Osteoblast (primary cell): Measurements from ENCODE around the gene MLXIP. TPM values are rescaled to one million over a fixed set of nuclear protein-coding genes. Genes with fewer than 3 reads are reported as not detected.

ENCODE experiments used
- DNase-seq: peaks from one replicate; pipeline ENCODE4 v3.0.0; 2011; ENCODE audit warnings: low spot score, mixed read lengths; ENCODE audit not compliant: insufficient read length; ENCODE audit errors: missing footprints
- H2AFZ ChIP-seq: 2 replicates; pipeline ENCODE4 v1.6.0; 2011; ENCODE audit warnings: mild to moderate bottlenecking, low read length
- H3K27ac ChIP-seq: 2 replicates; pipeline ENCODE4 v1.5.1; 2011; ENCODE audit warnings: mild to moderate bottlenecking, low read depth, low read length, moderate library complexity
- H3K27me3 ChIP-seq: 2 replicates; pipeline ENCODE4 v1.6.0; 2012; ENCODE audit warnings: mild to moderate bottlenecking, control low read depth, inconsistent platforms, low read length, moderate library complexity; ENCODE audit not compliant: insufficient read depth
- H3K36me3 ChIP-seq: 2 replicates; pipeline ENCODE4 v1.5.1; 2011; ENCODE audit warnings: mild to moderate bottlenecking, low read length, control low read depth, moderate library complexity; ENCODE audit not compliant: insufficient read depth
- H3K4me1 ChIP-seq: 2 replicates; pipeline ENCODE4 v1.5.1; 2011; ENCODE audit warnings: mild to moderate bottlenecking, low read length, control low read depth, moderate library complexity; ENCODE audit not compliant: insufficient read depth
- H3K4me2 ChIP-seq: 2 replicates; pipeline ENCODE4 v1.6.0; 2011; ENCODE audit warnings: mild to moderate bottlenecking, low read length; ENCODE audit not compliant: insufficient read depth
- H3K4me3 ChIP-seq: fragments of 200-600 bp; sonication (generic); 3 replicates; pipeline ENCODE4 v1.5.1; 2012; ENCODE audit warnings: mild to moderate bottlenecking, low read length, inconsistent platforms; ENCODE audit not compliant: insufficient read depth
- H3K79me2 ChIP-seq: 2 replicates; pipeline ENCODE4 v1.6.0; 2012; ENCODE audit warnings: mild to moderate bottlenecking, low read length, control low read depth, inconsistent platforms; ENCODE audit not compliant: insufficient read depth
- H3K9me3 ChIP-seq: 2 replicates; pipeline ENCODE4 v1.5.1; 2011; ENCODE audit warnings: low read depth, low read length, control low read depth
- H4K20me1 ChIP-seq: 2 replicates; pipeline ENCODE4 v1.6.0; 2012; ENCODE audit warnings: mild to moderate bottlenecking, low read length, control low read depth; ENCODE audit not compliant: insufficient read depth
- CTCF ChIP-seq: IDR thresholded peaks from 2 replicates; pipeline ENCODE4 v1.5.1; 2011; ENCODE audit warnings: mild to moderate bottlenecking, low read depth, low read length, moderate library complexity; ENCODE audit errors: extremely low read depth
- total RNA-seq: library from RNA; depleted of rRNA; stranded (reverse); fragments of >200 nt; gene quantifications from 2 replicates; pipeline ENCODE4 v1.2.3, GENCODE V29; 2012

The MLXIP gene
- total RNA-seq, 1 donor, result 14.1 TPM

DNA sequence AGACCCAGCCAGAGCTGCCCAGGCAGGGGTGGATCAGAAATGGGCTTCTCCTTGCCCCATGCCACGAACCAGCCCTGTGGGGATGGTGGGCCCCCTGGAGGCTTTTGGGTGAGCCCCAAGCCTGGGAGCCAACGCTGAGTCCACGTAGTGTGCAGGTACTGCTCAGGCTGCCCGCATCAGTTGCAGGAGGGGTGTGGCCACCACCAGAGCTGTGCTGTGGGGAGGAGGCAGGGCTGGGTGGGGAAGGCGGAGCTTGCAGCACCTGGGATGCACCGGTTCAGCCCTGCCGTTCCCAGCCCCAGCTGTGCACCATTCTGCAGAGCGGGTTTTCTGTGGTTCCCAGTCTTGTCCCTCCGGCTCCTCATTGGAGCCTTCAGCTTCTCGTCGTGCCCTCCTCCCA is 59.1 kb downstream of the MLXIP start:
- Histone ChIP-seq H2AFZ (no peak overlapping the region), H3K4me1 (no peaks in the 10 kb centered on the region), H4K20me1 (no peaks in the 10 kb centered on the region), H3K27me3 (no peaks in the 10 kb centered on the region), H3K79me2 (no peaks in the 10 kb centered on the region), H3K9me3 (no peaks in the 10 kb centered on the region), H3K4me2 (no peak overlapping the region), H3K4me3 (no peak overlapping the region), H3K27ac (no peak overlapping the region), H3K36me3 (peaks cover 55% of the 10 kb centered on the region)
- TF ChIP-seq CTCF, result no peak
- DNase-seq, result peak; percentile 84

- Histone ChIP-seq H3K4me1 (no peaks in the 10 kb centered on the region), H3K79me2 (no peaks in the 10 kb centered on the region), H4K20me1 (no peaks in the 10 kb centered on the region), H3K9me3 (no peaks in the 10 kb centered on the region), H3K27me3 (no peaks in the 10 kb centered on the region), H3K4me2 (no peak overlapping the region), H3K27ac (no peak overlapping the region), H3K4me3 (no peak overlapping the region), H3K36me3 (peaks cover 55% of the 10 kb centered on the region), H2AFZ (no peak overlapping the region)
- TF ChIP-seq CTCF, result no peak
- peak; percentile 51 for DNase-seq
These were observed 59.6 kb downstream of the MLXIP start for GRCh38 chr12:122138181-122138580.

DNA sequence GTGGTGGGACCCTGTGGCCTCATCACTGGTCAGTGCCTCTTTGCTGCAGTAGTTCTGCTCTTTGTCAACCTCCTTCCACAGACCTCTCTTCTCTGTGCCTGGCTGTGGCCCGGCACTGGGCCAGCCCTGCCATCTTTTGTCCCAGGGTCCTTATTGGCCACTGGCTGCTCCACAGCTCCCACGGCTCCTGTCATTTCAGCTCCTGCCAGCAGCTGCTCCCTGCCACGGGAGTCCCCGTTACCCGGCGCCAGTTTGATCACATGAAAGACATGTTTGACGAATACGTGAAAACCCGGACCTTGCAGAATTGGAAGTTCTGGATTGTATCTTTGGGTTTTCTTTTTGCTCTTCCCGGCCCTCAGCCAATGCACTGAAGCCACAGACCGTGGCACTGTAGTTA is 60.1 kb downstream of the MLXIP start:
- H3K4me3 ChIP-seq, result no peak overlapping the region
- no peak overlapping the region for H3K4me2 ChIP-seq
- TF ChIP-seq CTCF, result no peak
- peak; percentile 9 for DNase-seq
- H4K20me1 ChIP-seq, result no peaks in the 10 kb centered on the region
- H3K36me3 ChIP-seq, result peaks cover 55% of the 10 kb centered on the region
- H3K4me1 ChIP-seq, result no peaks in the 10 kb centered on the region
- H3K79me2 ChIP-seq, result no peaks in the 10 kb centered on the region
- H3K27ac ChIP-seq, result no peak overlapping the region
- no peaks in the 10 kb centered on the region for H3K27me3 ChIP-seq
- H3K9me3 ChIP-seq, result no peaks in the 10 kb centered on the region
- no peak overlapping the region for H2AFZ ChIP-seq

DNA sequence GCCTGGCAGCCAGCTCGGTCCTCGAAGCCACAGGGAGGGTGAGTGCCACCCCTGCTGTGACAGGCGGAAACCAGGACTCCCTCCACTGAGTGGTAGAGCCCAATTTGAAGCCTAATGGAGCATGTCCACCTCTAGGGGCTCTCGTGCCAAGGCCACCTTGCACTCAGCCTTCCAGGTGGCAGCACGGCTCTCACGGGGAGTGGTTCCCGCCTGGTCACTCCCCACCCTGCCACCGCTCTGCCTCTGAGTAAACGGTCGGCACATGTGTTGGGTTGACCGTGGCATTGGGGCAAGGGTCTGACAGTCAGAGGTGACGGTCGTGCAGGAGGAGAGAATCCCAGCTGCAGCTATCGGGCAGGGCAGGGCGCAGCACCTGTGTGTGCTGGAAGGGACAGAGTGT is 60.7 kb downstream of the MLXIP start:
- no peak for TF ChIP-seq CTCF
- peaks cover 52% of the 10 kb centered on the region for H3K36me3 ChIP-seq

More for the DNA sequence above, 60.7 kb downstream of the MLXIP start:
- DNase-seq, result peak; percentile 65
- Histone ChIP-seq H4K20me1 (no peaks in the 10 kb centered on the region), H3K4me3 (no peak overlapping the region), H3K27me3 (no peaks in the 10 kb centered on the region), H3K27ac (no peak overlapping the region), H3K4me2 (no peak overlapping the region), H2AFZ (no peak overlapping the region), H3K79me2 (no peaks in the 10 kb centered on the region), H3K9me3 (no peaks in the 10 kb centered on the region), H3K4me1 (no peaks in the 10 kb centered on the region)
